K562 (cell line): ENCODE measurements around the gene DPEP2NB. TPM values are rescaled to one million over a fixed set of nuclear protein-coding genes. Genes with fewer than 3 reads are reported as not detected.

Experiments
- BRD4 ChIP-seq: fragments of 200-600 bp; sonication (generic); IDR thresholded peaks from 2 replicates; pipeline ENCODE4 v1.6.1; 2017; ENCODE audit warnings: inconsistent platforms
- BRF2 ChIP-seq: IDR thresholded peaks from 3 replicates; pipeline ENCODE4 v1.6.1; 2011; ENCODE audit warnings: borderline replicate concordance, mild to moderate bottlenecking; ENCODE audit not compliant: insufficient read length, insufficient read depth
- E2F6 ChIP-seq, 2 experiments: IDR thresholded peaks; 2 replicates each; pipeline ENCODE4 v1.6.1; 2011; ENCODE audit warnings: borderline replicate concordance in 1 of 2, control low read depth in 1 of 2, low read depth in 1 of 2, low read length in 1 of 2, mild to moderate bottlenecking in 1 of 2, mixed read lengths in 1 of 2, moderate library complexity in 1 of 2; ENCODE audit not compliant: insufficient read depth in 1 of 2, insufficient read length in 1 of 2, poor library complexity in 1 of 2, severe bottlenecking in 1 of 2; ENCODE audit errors: extremely low read depth in 1 of 2
- GABPA ChIP-seq: fragments of 200-800 bp; sonication (Bioruptor generic); conservative IDR thresholded peaks from 2 replicates; pipeline ENCODE4 v1.6.1; 2016; ENCODE audit warnings: low read depth, missing genetic modification characterization, missing compliant biosample characterization
- HIVEP1 ChIP-seq: fragments of 250-450 bp; sonication (Bioruptor Pico); IDR thresholded peaks from 2 replicates; pipeline ENCODE4 v1.4.0; 2020; ENCODE audit warnings: mild to moderate bottlenecking
- MBD2 ChIP-seq: sonication (generic); IDR thresholded peaks from 2 replicates; pipeline ENCODE4 v1.6.1; 2016; ENCODE audit warnings: low read depth, borderline replicate concordance
- NRF1 ChIP-seq, 2 experiments: fragments of 450-650 bp; IDR thresholded peaks in 1 of 2; conservative IDR thresholded peaks in 1 of 2; 2 replicates each; pipeline ENCODE4 v1.6.1; 2014; ENCODE audit warnings: mild to moderate bottlenecking in 2 of 2
- PHF20 ChIP-seq: fragments of 450-650 bp; IDR thresholded peaks from 2 replicates; pipeline ENCODE4 v1.6.1; 2018; ENCODE audit not compliant: partially characterized antibody
- SLC30A9 ChIP-seq: fragments of 250-450 bp; sonication (Bioruptor Pico); IDR thresholded peaks from 2 replicates; pipeline ENCODE4 v1.8.0; 2022; ENCODE audit warnings: mild to moderate bottlenecking, moderate library complexity
- TFAM ChIP-seq: fragments of 250-450 bp; sonication (Bioruptor Pico); conservative IDR thresholded peaks from 2 replicates; pipeline ENCODE4 v1.5.0; 2021; ENCODE audit warnings: mild to moderate bottlenecking, moderate library complexity
- ZNF184 ChIP-seq: sonication (generic); formaldehyde crosslinking; IDR thresholded peaks from 2 replicates; pipeline ENCODE4 v1.5.0; 2020; ENCODE audit warnings: missing genetic modification reagents
- ZNF23 ChIP-seq: fragments of 250-450 bp; sonication (Bioruptor Pico); IDR thresholded peaks from 2 replicates; pipeline ENCODE4 v1.4.0; 2020; ENCODE audit warnings: mild to moderate bottlenecking
- ZNF407 ChIP-seq: fragments of 450-650 bp; IDR thresholded peaks from 2 replicates; pipeline ENCODE4 v1.6.1; 2016; ENCODE audit warnings: low read depth
- ZNF586 ChIP-seq: fragments of 450-650 bp; formaldehyde crosslinking; conservative IDR thresholded peaks from 2 replicates; pipeline ENCODE4 v1.4.0; 2020; ENCODE audit warnings: mild to moderate bottlenecking, moderate library complexity
- ZNF707 ChIP-seq: fragments of 250-450 bp; sonication (Bioruptor Pico); conservative IDR thresholded peaks from 2 replicates; pipeline ENCODE4 v1.8.0; 2022; ENCODE audit warnings: inconsistent platforms, mild to moderate bottlenecking, moderate library complexity
- ZNF830 ChIP-seq: fragments of 250-450 bp; sonication (Bioruptor Pico); IDR thresholded peaks from 2 replicates; pipeline ENCODE4 v1.5.0; 2021; ENCODE audit warnings: mild to moderate bottlenecking
- polyA plus RNA-seq, 8 experiments: library from polyadenylated mRNA; depleted of rRNA in 4 of 8; stranded (reverse) in 5 of 8; unstranded in 3 of 8; fragments of >200 nt; fragmentation: Nextera tagmentation in 2 of 8; fragmentation: Illumina TruSeq in 1 of 8; extraction: Ambion mirVana in 2 of 8; extraction: Trizol in 1 of 8; gene quantifications; 2 replicates each; pipeline versions ENCODE4 v1.2.1 to v1.2.3, GENCODE V29; 2011 to 2014; ENCODE audit warnings: inconsistent platforms in 1 of 8, missing spikeins in 1 of 8
- total RNA-seq, 7 experiments: library from RNA; depleted of rRNA in 6 of 7; stranded (reverse); fragments of >200 nt in 6 of 7; fragmentation: Illumina TruSeq in 2 of 7; extraction: Trizol in 2 of 7; gene quantifications; 2 replicates each; pipeline versions ENCODE4 v1.2.1 to v1.2.3, GENCODE V29; 2011 to 2021; ENCODE audit warnings: low replicate concordance in 1 of 7

The DPEP2NB gene
- total and polyA plus RNA-seq, 9 of the 15 experiments (the other 6 are each of a cell fraction or from before 2014, with no cell fraction given), result not detected

DNA sequence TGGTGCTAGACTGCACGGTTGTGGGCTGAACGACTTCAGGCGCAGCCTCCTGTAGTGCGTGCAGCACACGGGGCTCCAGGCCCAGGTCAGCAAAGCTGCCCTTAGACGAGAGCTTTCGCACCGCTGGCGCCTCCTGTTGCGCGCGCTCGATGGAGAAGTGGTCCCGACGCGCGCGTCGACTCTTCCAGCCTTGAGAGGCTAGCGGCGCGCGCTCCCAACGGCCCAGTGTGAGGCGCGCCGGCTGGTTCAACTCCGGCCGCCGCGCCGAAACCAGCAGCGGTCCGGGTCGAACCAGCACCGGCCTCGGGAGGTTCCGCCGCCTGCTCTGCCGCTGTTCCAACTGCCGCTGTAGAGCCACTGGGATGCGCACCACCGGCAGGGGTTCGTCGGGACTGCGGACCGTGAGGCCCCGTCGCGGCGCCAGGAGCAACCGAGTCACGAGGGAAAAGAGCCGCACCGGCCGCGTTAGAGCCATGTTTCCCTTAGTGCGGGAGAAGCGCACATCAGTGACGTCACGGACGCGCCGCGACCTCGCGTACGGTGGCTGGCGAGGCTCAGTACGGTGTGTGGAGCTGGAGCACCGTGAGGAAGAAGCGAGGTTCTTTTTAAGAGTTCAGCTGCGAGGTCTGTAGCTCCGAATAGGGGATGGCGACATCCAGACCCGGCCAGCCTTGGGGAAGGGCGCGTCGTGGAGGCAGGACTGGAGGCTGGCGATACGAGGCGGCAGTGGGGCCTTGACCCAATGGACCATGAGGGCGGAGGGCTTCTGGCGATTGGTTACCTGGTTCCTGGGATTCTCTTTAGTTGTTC, 7.2 kb upstream of the DPEP2NB start, which contains the start of the genes DDX28 and DUS2 (continued):
- peak; percentile 99 for TF ChIP-seq ZNF407
- TF ChIP-seq ZNF586 (CRISPR knock-in tag), result no peak
- TF ChIP-seq GABPA, result no peak
- peak; percentile 98 for TF ChIP-seq PHF20
- peak; percentile 77 for TF ChIP-seq NRF1 (conservative IDR thresholded peaks at IDR 0.05 in 1 of 2, IDR thresholded peaks at IDR 0.05 in 1 of 2)
- TF ChIP-seq ZNF23 (CRISPR knock-in tag), result no peak
- TF ChIP-seq SLC30A9 (CRISPR knock-in tag), result no peak
- 0 out of 2 replicates have a peak, but pooled peaks have one; percentile 36 for TF ChIP-seq ZNF830 (CRISPR knock-in tag)
- TF ChIP-seq TFAM, result no peak
- TF ChIP-seq BRD4, result no peak
- 0 out of 2 replicates have a peak, but pooled peaks have one; percentile 9 for TF ChIP-seq ZNF184
- TF ChIP-seq MBD2, result peak; percentile 82
- peak; percentile 64 for TF ChIP-seq E2F6 (IDR thresholded peaks at IDR 0.05; ENCODE audit: borderline replicate concordance in 1 of 2, extremely low read depth in 1 of 2, insufficient read depth in 1 of 2, insufficient read length in 1 of 2, low read depth in 1 of 2, low read length in 1 of 2, poor library complexity in 1 of 2, severe bottlenecking in 1 of 2)
- no peak for TF ChIP-seq ZNF707 (CRISPR knock-in tag)
- TF ChIP-seq BRF2, result no peak
- TF ChIP-seq HIVEP1 (CRISPR knock-in tag), result no peak
